GM12873 (cell line): ENCODE data around the gene TNFRSF1A.
A peak's percentile ranks its signal among the peaks of the same experiment; 100 is the strongest.

Experiments
- CTCF ChIP-seq: IDR thresholded peaks from 2 replicates; pipeline ENCODE4 v1.5.1; 2012; ENCODE audit warnings: low read depth, mild to moderate bottlenecking, moderate library complexity, low read length, control low read depth; ENCODE audit not compliant: insufficient read depth; ENCODE audit errors: missing control alignments

TNFRSF1A gene

GRCh38 chr12:6376870-6377666, 35.2 kb upstream of the TNFRSF1A start:
- TF ChIP-seq CTCF = no peak

- peak; percentile 23 for TF ChIP-seq CTCF
Observed at GRCh38 chr12:6376079-6376869, 34.4 kb upstream of the TNFRSF1A start.

- TF ChIP-seq CTCF = no peak
Observed at GRCh38 chr12:6375269-6376078, 33.6 kb upstream of the TNFRSF1A start, which contains the start of gene SCNN1A. Gene SCNN1A (minus strand): TSS chr12:6375563. CDS start chr12:6374783, 780 bp downstream.

- TF ChIP-seq CTCF = no peak
Observed at GRCh38 chr12:6374786-6375160, 32.9 kb upstream of the TNFRSF1A start.

- no peak for TF ChIP-seq CTCF
Observed at GRCh38 chr12:6374028-6374785, 32.3 kb upstream of the TNFRSF1A start.

- TF ChIP-seq CTCF = no peak
Observed at GRCh38 chr12:6373022-6373787, 31.3 kb upstream of the TNFRSF1A start.
